Stimulated activated naive CD4-positive, alpha-beta T cell (primary cell): Measurements from ENCODE around the gene RMI2.
A peak's percentile ranks its signal among the peaks of the same experiment; 100 is the strongest.

Experiments
- DNase-seq, 6 experiments: peaks; one replicate each; lab custom pipeline; 2025; lab: John Stamatoyannopoulos, UW

RMI2 gene

GRCh38 chr16:11309895-11310633 is 35.2 kb upstream of the RMI2 start:
- no peak for DNase-seq

- DNase-seq = no peak
These were observed 34.7 kb upstream of the RMI2 start for GRCh38 chr16:11310634-11310977.

- peak in 3 of 6 experiments; percentile 61 to 71 (median 69) for DNase-seq
These were observed 34.2 kb upstream of the RMI2 start for GRCh38 chr16:11310997-11311561.

DNA sequence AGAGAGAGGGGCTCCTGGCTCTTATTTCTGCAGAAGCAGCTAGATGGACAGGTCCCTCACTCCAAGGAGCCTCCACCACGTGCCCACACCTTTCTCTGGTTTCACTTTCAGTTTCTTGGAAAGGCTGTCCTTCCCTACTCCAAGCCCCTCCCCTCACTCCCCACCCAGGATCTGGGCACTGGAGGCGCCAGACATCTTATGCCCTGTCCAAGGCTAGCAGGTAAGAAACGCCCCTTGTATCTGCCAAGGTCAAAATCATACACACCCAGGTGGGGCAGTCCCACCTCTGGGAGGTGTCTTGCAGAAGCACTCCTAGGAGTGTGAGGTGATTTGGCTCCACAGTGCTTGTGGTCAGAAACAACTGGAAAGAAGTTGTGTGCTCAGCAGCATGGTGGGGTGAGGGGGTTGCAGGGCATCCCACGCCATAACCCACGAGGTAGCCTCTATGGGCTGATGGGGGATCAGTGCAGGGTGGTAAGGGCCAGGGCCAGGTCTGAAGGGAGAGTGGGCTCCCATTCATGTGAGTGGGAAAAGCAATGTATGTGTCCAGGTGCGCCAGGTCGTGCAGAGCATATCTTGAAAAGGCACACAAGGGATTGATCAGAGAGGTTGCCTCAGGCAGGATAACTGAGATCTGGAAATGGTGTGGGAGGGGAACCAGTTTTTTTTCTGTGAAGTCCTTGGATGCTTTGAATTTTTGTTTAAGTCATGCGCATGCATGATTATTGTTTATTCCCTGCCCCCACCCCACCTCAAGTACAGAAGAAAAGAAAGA is 32.4 kb upstream of the RMI2 start:
- peak in 2 of 6 experiments; percentile 11 to 18 for DNase-seq

GRCh38 chr16:11313493-11314308 is 31.6 kb upstream of the RMI2 start:
- DNase-seq = no peak

DNA sequence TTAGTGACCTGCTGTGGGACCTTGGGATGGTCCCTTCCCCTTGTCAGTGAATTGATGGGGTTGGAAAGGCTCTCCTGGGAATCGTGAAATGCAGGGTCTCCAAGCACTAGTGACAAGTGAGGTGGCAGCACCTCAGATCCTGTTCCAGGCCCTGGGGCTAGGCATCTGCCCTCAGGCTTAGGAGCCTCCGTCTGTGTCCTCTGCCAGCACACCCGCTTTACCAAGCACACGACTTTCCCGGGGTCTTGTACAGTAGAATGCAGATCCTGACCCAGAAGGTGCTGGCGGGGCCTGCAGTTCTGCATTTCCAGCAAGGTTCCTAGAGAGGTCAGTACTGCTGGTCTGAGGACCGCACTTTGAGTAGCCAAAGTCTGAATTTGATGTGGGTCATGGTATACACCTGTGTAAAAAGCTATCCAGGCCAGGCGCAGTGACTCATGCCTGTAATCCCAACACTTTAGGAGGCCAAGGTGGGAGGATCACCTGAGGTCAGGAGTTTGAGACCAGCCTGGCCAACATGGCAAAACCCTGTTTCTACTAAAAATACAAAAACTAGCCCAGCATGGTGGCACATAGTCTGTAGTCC is 30.9 kb upstream of the RMI2 start:
- no peak for DNase-seq

GRCh38 chr16:11315510-11315909 is 29.7 kb upstream of the RMI2 start:
- no peak for DNase-seq

DNA sequence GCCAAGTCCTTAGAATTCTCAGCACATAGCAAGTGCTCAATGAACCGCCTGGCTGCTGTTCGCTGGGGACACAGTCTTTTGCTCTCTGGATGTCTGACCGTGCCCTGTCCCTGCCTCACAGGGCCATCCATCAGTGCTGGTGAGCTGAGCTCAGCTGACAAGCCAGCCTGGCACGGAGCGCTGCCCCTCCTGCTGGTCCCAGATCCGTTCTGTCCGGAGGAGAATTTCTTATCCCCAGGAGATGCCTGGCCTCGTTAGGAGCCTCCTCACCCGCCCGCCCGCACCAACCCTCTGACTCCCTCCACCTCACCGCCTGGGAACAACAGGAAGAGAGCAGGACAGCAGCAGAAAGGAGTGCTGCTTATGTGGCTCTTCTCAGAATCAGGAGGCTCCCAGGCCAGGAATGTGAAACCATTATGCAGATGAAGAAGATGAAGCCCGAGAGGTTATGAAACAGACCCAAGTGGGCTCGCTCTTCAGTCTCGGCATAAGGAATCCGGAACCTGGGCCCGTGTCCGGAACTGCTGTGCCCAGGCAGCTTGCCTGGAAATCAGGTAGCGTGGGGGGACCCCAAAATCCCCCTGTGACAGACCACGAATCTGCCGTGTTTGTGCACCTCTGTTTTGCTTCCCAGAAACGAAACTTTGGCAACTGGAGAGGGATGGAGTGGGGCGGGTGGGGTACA is 28.8 kb upstream of the RMI2 start:
- DNase-seq = no peak

DNA sequence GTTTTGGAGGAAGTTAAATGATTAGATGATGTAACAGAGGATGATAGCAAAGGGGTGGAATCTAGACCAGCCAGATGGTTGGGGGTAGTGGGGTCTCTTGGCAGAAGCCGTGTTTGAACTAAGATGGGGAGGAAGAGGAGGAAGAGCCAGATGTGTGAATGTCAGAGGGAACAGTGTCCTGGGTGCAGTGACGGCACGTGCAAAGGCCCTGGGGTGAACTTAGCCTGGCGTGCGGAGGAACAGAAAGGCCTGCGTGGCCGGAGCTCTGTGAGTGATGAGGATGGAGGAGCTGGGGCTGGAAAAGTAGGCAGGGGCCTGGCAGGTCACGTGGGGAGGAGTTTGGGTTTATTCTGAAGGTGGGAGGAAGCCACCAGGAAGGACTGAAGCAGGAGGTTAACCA is 26.4 kb upstream of the RMI2 start:
- no peak for DNase-seq

GRCh38 chr16:11319529-11320146 is 25.6 kb upstream of the RMI2 start:
- DNase-seq = peak in 1 of 6 experiments; percentile 6

- DNase-seq = no peak
These were observed 25.1 kb upstream of the RMI2 start for GRCh38 chr16:11320170-11320569.

DNA sequence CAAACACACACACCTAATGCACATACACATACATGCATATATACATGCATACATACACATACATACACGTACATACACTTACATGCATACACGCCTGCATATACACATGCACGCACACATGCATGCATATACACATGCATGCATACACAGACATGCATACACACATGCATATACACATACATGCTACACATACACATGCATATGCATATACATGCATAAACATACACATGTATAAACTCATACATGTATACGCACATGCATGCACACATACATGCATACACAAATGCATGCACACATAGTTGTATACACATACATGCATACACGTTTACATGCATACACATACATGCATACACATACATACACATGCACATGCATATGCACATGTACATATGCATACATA is 23.6 kb upstream of the RMI2 start:
- DNase-seq = no peak

DNA sequence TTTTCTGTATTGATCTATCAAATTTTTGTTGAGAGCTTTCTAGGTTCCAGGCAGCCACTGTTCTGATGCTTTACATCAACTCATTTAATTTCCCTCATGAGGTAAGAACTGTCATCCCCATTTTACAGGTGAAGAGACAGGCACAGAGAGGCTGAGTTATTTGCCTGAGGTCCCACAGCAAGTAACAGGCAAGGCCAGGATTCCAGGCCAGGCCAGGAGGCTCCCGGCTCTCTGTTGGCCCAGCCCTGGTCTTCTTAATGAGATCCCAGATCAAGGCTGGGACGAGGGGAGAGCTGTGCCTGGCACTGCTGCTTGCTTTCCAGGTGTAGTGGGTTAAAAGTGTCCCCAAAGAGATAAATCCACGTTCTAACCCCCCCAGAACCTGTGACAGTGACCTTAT is 22.4 kb upstream of the RMI2 start:
- no peak for DNase-seq

DNA sequence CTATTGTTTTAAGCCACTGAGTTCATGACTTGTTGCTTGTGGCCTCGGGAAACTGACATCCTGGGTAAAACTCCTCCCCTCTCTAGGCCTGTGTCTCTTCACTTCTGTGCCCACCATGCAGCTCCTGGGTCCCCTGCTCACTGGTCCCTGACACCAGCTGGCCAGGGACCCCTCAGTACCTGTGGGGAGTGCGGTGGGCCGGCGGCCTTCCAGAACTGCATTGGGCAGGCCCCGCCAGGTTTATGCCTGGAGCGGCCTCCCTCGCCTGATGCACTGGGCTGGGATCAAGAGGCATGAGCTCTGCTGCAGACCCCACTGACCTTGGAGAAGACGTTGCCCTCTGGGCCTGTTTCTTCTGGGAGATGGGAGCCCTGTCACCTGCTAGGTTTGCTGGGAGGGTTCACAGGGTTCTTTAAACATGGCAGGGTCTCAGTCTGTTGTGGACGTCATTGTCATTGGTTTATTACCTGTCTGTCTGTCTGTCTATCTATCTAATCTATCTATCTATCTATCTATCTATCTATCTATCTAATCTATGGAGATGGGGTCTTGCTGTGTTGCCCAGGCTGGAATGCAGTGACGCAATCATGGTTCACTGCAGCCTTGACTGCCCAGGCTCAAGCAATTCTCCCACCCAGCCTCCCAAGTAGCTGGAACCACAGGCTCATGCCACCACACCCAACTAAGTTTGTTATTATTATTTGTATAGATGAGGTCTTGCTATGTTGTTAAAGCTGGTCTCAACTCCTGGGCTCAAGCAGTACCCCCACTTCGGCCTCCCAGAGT is 21.5 kb upstream of the RMI2 start:
- DNase-seq = no peak

GRCh38 chr16:11325404-11326083 is 19.7 kb upstream of the RMI2 start:
- DNase-seq = no peak

DNA sequence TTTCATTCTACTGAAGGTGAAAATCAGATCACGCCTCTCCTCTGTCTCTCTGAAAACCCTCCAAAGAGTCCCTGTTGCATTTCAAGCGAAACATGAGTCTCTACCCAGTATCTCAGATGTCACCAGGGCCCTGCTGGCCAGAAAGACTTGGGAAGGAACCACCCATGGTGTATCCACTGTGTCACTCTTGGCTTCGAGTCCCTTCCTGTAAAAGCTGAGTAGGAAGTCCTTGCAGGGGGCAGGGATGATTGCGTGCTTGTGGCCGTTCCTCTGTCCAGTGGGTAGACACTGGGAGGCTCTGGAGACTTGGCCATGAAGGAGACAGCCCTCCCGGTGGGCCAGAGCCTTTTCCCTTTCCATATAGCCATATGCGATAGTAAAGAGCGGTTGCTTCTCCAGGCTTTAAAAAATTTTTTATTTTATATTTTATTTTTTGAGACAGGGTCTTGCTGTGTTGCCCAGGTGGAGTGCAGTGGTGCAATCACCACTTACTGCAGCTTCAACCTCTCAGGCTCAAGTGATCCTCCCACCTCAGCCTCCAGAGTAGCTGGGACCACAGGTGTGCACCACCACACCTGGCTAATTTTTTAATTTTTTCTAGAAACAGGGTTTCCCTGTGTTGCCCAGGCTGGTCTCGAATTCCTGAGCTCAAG is 19.0 kb upstream of the RMI2 start:
- no peak for DNase-seq

DNA sequence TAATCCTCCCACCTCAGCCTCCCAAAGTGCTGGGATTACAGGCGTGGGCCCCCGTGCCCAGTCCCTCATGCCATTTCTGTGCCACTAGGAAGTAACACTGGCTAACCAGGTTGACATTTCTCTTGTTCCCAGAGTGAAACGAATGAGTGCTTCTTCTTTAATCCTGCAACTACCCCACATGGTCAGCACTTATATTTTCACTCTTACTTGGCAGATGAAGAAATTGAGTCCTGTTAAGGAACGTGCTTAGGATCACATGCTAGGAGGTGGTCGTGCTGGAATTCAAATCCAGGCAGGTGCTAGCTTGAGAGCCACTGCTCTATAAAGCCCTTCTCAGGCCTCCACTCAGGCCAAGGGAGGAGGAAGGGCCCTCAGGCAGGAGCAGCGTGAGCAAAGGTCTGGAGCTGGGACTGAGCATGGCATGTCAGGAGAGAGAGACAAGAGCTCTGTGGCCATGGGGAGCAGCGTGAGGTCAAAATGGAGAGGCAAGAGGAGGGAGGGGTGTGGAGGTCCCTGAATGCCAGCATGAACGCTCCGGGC is 18.5 kb upstream of the RMI2 start:
- DNase-seq = no peak

DNA sequence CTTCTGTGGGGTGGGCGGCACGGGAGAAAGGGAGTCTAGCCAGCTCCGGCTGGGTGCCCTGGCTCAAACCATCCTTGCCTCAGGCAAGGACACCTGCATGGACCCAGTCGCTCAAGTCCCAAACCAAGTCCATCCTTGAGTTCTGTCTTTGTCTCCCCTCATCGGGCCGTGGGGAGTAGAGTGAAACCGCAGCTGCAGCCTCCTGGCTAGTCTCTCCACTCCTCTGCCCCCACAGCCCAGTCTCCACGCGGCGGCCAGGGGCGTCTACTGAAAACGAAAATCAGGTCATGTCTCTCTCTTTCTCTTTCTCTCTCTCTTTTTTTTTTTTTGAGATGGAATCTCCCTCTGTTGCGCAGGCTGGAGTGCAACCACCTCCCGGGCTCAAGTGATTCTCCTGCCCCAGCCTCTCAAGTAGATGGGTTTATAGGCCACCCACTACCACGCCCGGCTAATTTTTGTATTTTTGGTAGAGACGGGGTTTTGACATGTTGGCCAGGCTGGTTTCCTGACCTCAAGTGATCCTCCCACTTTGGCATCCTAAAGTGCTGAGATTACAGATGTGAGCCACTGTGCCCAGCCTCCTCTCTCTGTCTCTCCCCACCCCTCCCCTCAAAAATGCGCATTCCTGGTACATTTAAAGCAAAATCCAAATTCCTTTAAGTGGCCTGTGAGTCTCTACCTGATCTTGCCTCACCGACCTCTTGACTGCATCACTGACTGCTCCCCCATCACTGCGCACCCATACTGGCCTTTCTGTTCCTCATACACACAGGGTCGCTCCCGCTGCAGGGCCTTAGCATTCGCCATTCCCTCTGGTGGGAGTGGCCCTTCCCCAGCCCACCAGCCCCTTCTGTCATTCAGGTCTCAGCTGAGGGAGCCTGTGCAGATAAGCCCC is 17.7 kb upstream of the RMI2 start:
- no peak for DNase-seq
